ENCODE results near the gene HSPD1.

DNA sequence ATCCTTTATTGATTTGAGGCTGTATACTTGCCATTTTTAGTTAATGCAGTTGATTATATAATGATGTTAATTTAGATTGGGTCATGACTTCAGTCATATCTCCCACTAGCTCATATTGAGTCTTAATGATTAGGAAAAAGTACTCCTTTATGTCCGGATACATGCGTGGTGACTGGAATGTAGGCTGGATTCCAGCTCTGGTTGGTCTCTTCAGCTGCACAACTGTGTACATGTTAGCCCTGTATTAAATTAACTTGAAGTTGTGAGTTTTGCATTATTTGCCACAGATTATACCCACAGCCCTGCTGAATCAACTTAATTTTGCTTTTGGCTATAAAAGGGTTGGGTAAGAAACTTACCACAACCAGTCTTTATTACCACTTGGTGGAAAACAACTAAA is 38.8 kb upstream of the HSPD1 start:
- TF ChIP-seq, protein P1, sequence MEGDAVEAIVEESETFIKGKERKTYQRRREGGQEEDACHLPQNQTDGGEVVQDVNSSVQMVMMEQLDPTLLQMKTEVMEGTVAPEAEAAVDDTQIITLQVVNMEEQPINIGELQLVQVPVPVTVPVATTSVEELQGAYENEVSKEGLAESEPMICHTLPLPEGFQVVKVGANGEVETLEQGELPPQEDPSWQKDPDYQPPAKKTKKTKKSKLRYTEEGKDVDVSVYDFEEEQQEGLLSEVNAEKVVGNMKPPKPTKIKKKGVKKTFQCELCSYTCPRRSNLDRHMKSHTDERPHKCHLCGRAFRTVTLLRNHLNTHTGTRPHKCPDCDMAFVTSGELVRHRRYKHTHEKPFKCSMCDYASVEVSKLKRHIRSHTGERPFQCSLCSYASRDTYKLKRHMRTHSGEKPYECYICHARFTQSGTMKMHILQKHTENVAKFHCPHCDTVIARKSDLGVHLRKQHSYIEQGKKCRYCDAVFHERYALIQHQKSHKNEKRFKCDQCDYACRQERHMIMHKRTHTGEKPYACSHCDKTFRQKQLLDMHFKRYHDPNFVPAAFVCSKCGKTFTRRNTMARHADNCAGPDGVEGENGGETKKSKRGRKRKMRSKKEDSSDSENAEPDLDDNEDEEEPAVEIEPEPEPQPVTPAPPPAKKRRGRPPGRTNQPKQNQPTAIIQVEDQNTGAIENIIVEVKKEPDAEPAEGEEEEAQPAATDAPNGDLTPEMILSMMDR (conservative IDR thresholded peaks at IDR 0.05 in 1 of 2, IDR thresholded peaks at IDR 0.05 in 1 of 2; ENCODE audit: extremely low read depth in 1 of 2, insufficient read depth in 1 of 2, low read depth in 1 of 2, low read length in 2 of 2) = no peak
- TF ChIP-seq EZH2 (IDR thresholded peaks at IDR 0.05; ENCODE audit: borderline replicate concordance, low read length) = no peak
